ENCODE results near the gene APOA4.

Gene APOA4

DNA sequence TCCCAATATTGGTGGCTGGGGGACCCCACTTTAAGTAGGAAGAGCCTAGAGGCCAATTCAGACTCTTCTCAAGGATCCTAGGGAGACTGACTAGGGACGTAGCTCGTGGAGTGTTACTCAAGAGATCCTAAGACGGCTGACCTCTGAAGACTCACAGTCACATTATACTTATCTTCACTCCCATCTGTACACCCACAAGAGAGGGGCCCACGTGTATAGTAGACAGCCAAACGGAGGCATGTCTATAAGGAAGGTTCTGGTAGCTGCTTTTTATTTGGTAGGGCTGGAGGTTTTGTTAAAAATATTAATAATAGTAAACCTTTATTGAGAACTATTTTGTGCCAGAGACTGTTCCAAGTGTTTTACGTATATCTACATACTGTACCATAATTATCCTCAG, 37.2 kb upstream of the APOA4 start:
- H3K4me3 ChIP-seq (ENCODE audit: low read depth, low read length), result no peak overlapping the region
- H3K9me3 ChIP-seq (ENCODE audit: control insufficient read depth, insufficient read depth, low read length), result no peaks in the 10 kb centered on the region
- no peaks in the 10 kb centered on the region for H3K4me1 ChIP-seq (ENCODE audit: control insufficient read depth, insufficient read depth, low read length)
- H3K27me3 ChIP-seq (ENCODE audit: control insufficient read depth, insufficient read depth, low read length), result no peaks in the 10 kb centered on the region
- peaks cover 37% of the 10 kb centered on the region for H3K36me3 ChIP-seq (ENCODE audit: control insufficient read depth, insufficient read depth, low read length)
- H3K9ac ChIP-seq (ENCODE audit: low read depth, low read length), result no peak overlapping the region

DNA sequence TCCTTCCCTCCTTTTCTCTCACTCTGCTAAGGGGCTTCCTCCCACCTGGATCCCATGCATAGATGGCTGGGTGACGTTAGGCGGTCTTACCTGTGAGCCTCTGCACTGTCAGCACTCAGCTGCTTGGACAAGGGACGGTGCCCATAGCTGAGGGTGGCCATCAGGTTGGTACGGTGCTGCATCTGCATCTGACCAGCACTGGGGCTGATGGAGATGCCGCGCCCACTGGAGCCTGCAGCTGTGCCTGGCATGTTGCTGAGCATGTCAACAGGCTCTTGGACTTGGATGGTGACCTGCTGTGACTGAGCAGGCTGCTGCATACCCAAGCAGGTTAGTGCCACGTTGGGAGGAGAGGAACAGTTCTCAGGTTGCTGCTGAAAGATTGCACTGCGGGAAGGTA, 36.1 kb upstream of the APOA4 start:
- Histone ChIP-seq H3K36me3 (ENCODE audit: control insufficient read depth, insufficient read depth, low read length) (peaks cover 35% of the 10 kb centered on the region), H3K4me3 (ENCODE audit: low read depth, low read length) (no peak overlapping the region), H3K9ac (ENCODE audit: low read depth, low read length) (no peak overlapping the region), H3K9me3 (ENCODE audit: control insufficient read depth, insufficient read depth, low read length) (no peaks in the 10 kb centered on the region), H3K4me1 (ENCODE audit: control insufficient read depth, insufficient read depth, low read length) (no peaks in the 10 kb centered on the region), H3K27me3 (ENCODE audit: control insufficient read depth, insufficient read depth, low read length) (no peaks in the 10 kb centered on the region)

DNA sequence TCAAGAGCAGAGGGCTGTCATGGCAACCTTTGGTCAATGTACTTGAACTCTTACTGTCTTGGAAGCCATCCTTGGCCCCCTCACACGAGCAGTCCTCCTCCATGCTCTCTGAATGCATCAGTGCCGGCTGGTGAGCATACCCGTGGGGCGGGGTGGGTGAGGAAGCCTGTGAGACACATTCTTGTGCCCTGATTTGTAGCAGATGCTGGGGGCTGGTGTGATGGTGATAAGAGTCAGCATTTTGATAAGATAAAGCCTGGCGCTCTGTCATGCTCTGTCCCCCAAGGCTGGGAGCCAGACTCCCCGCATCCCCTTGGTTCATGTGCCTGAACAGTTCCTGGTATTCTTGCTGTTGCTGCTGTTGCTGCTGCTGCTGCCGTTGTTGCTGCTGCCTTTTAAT, 34.8 kb upstream of the APOA4 start:
- peaks cover 30% of the 10 kb centered on the region for H3K36me3 ChIP-seq (ENCODE audit: control insufficient read depth, insufficient read depth, low read length)
- no peak overlapping the region for H3K9ac ChIP-seq (ENCODE audit: low read depth, low read length)
- H3K4me3 ChIP-seq (ENCODE audit: low read depth, low read length), result no peak overlapping the region
- no peaks in the 10 kb centered on the region for H3K9me3 ChIP-seq (ENCODE audit: control insufficient read depth, insufficient read depth, low read length)
- H3K4me1 ChIP-seq (ENCODE audit: control insufficient read depth, insufficient read depth, low read length), result no peaks in the 10 kb centered on the region
- no peaks in the 10 kb centered on the region for H3K27me3 ChIP-seq (ENCODE audit: control insufficient read depth, insufficient read depth, low read length)

DNA sequence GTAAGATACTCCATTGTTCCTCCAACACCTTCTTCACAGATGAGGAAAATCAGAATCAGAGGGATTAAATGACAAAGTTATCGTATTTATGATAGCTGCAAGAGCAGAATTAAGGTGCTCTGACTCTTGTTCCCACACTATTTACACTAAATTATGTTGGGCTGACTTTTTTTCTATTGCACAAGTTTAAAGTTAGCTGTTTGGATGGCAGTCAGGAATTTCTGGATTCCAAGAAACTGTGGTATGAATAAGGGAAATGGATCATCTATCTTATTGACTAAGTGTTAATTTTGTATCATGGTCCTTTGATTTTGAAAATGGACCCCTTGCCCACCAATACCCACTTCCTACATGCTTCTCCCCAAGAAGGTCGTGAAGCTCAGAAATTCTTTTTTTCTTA, 34.2 kb upstream of the APOA4 start:
- Histone ChIP-seq H3K4me3 (ENCODE audit: low read depth, low read length) (no peak overlapping the region), H3K9ac (ENCODE audit: low read depth, low read length) (no peak overlapping the region), H3K9me3 (ENCODE audit: control insufficient read depth, insufficient read depth, low read length) (no peaks in the 10 kb centered on the region), H3K36me3 (ENCODE audit: control insufficient read depth, insufficient read depth, low read length) (peaks cover 30% of the 10 kb centered on the region), H3K27me3 (ENCODE audit: control insufficient read depth, insufficient read depth, low read length) (no peaks in the 10 kb centered on the region), H3K4me1 (ENCODE audit: control insufficient read depth, insufficient read depth, low read length) (no peaks in the 10 kb centered on the region)

DNA sequence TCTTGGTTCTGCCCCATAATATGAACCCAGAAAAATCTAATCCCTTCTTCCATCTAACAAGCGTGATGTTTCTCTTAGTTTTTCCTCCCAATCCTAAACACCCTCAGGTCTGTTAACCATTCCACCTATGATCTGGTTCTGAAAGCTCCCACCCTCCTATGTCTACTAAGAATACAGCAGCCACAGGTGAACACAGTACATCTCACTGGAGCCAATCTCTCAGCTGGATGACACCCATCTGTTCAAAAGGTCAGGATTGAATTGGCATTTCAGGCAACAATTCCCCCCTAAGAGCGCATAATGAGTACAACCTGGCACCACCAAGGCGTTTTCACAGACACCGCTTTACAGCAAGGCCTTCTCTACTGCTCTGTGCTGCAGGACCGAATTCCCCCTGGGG, 33.3 kb upstream of the APOA4 start:
- H3K36me3 ChIP-seq (ENCODE audit: control insufficient read depth, insufficient read depth, low read length), result peaks cover 32% of the 10 kb centered on the region
- H3K4me1 ChIP-seq (ENCODE audit: control insufficient read depth, insufficient read depth, low read length), result no peaks in the 10 kb centered on the region
- H3K4me3 ChIP-seq (ENCODE audit: low read depth, low read length), result no peak overlapping the region
- no peak overlapping the region for H3K9ac ChIP-seq (ENCODE audit: low read depth, low read length)
- H3K9me3 ChIP-seq (ENCODE audit: control insufficient read depth, insufficient read depth, low read length), result no peaks in the 10 kb centered on the region
- no peaks in the 10 kb centered on the region for H3K27me3 ChIP-seq (ENCODE audit: control insufficient read depth, insufficient read depth, low read length)

DNA sequence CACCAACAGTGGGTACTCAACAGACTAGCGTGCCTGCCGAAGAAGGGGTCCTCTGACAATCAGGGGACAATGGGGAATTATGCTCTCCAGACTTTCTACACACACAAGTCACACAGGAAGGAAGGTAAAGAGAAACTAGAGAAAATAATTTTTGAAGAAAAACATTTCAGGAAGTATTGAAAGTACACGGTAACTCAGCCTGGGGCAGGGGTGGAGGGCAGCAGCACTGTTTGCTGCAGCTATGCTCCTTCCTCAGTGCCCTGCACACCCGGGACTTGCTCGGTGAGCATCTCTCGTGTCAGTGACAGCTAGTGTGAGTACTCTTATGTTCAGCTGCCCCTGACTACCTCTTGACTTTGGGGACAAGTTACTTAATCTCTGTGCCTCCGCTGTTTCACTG, 32.3 kb upstream of the APOA4 start:
- no peak overlapping the region for H3K4me3 ChIP-seq (ENCODE audit: low read depth, low read length)
- no peak overlapping the region for H3K9ac ChIP-seq (ENCODE audit: low read depth, low read length)
- peaks cover 28% of the 10 kb centered on the region for H3K36me3 ChIP-seq (ENCODE audit: control insufficient read depth, insufficient read depth, low read length)
- H3K27me3 ChIP-seq (ENCODE audit: control insufficient read depth, insufficient read depth, low read length), result no peaks in the 10 kb centered on the region
- H3K9me3 ChIP-seq (ENCODE audit: control insufficient read depth, insufficient read depth, low read length), result no peaks in the 10 kb centered on the region
- no peaks in the 10 kb centered on the region for H3K4me1 ChIP-seq (ENCODE audit: control insufficient read depth, insufficient read depth, low read length)

GRCh38 chr11:116853461-116854073, 30.5 kb upstream of the APOA4 start:
- H3K4me3 ChIP-seq (ENCODE audit: low read depth, low read length), result no peak overlapping the region
- peaks cover 22% of the 10 kb centered on the region for H3K36me3 ChIP-seq (ENCODE audit: control insufficient read depth, insufficient read depth, low read length)
- H3K9me3 ChIP-seq (ENCODE audit: control insufficient read depth, insufficient read depth, low read length), result no peaks in the 10 kb centered on the region
- H3K9ac ChIP-seq (ENCODE audit: low read depth, low read length), result no peak overlapping the region
- no peaks in the 10 kb centered on the region for H3K4me1 ChIP-seq (ENCODE audit: control insufficient read depth, insufficient read depth, low read length)
- no peaks in the 10 kb centered on the region for H3K27me3 ChIP-seq (ENCODE audit: control insufficient read depth, insufficient read depth, low read length)

DNA sequence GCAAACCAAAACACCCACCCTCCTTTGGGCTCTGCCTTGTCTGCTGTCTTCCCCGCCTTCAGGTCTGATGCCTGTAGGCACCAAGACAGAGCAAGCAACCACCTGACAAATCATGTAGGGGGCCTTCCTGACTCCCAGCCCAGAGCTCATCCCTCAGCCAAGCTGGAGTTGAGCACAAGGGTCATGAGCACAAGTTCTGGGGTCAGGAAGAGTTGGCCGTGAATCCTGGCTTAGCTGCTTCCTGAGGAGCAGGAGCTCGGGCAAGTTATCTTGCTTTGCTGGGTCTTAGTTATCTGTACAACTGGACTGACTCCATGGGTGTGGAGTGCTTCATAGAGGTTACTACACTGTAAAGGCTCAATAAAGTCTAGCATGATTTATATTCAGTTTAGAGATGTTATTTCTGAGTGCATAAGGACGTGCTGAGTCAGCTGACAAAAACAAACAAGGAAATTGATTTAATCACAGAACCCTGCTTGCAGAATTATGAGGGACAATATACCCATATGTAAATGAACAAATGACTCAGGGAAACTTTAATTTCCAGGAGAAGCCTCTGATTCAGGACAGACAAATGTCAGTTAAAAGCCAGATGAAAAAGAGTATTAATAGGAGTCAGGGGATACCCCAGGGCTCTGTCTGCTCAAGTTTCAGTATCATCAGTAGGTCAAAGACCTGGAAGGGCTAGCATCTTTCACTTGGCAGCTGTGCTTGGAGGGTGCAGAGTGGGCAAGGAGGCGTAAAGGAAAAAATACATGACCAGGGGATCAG, 29.3 kb upstream of the APOA4 start:
- Histone ChIP-seq H3K36me3 (ENCODE audit: control insufficient read depth, insufficient read depth, low read length) (peaks cover 16% of the 10 kb centered on the region), H3K27me3 (ENCODE audit: control insufficient read depth, insufficient read depth, low read length) (no peaks in the 10 kb centered on the region), H3K4me3 (ENCODE audit: low read depth, low read length) (no peak overlapping the region), H3K4me1 (ENCODE audit: control insufficient read depth, insufficient read depth, low read length) (no peaks in the 10 kb centered on the region), H3K9me3 (ENCODE audit: control insufficient read depth, insufficient read depth, low read length) (no peaks in the 10 kb centered on the region), H3K9ac (ENCODE audit: low read depth, low read length) (no peak overlapping the region)

- Histone ChIP-seq H3K36me3 (ENCODE audit: control insufficient read depth, insufficient read depth, low read length) (peaks cover 20% of the 10 kb centered on the region), H3K9me3 (ENCODE audit: control insufficient read depth, insufficient read depth, low read length) (no peaks in the 10 kb centered on the region), H3K4me1 (ENCODE audit: control insufficient read depth, insufficient read depth, low read length) (no peaks in the 10 kb centered on the region), H3K27me3 (ENCODE audit: control insufficient read depth, insufficient read depth, low read length) (no peaks in the 10 kb centered on the region), H3K9ac (ENCODE audit: low read depth, low read length) (no peak overlapping the region), H3K4me3 (ENCODE audit: low read depth, low read length) (no peak overlapping the region)
Measured at GRCh38 chr11:116851626-116852025, 28.5 kb upstream of the APOA4 start.

- H3K9me3 ChIP-seq (ENCODE audit: control insufficient read depth, insufficient read depth, low read length), result no peaks in the 10 kb centered on the region
- H3K27me3 ChIP-seq (ENCODE audit: control insufficient read depth, insufficient read depth, low read length), result no peaks in the 10 kb centered on the region
- no peak overlapping the region for H3K4me3 ChIP-seq (ENCODE audit: low read depth, low read length)
- peaks cover 37% of the 10 kb centered on the region for H3K36me3 ChIP-seq (ENCODE audit: control insufficient read depth, insufficient read depth, low read length)
- no peaks in the 10 kb centered on the region for H3K4me1 ChIP-seq (ENCODE audit: control insufficient read depth, insufficient read depth, low read length)
- no peak overlapping the region for H3K9ac ChIP-seq (ENCODE audit: low read depth, low read length)
Measured at GRCh38 chr11:116849486-116849885, 26.4 kb upstream of the APOA4 start.

DNA sequence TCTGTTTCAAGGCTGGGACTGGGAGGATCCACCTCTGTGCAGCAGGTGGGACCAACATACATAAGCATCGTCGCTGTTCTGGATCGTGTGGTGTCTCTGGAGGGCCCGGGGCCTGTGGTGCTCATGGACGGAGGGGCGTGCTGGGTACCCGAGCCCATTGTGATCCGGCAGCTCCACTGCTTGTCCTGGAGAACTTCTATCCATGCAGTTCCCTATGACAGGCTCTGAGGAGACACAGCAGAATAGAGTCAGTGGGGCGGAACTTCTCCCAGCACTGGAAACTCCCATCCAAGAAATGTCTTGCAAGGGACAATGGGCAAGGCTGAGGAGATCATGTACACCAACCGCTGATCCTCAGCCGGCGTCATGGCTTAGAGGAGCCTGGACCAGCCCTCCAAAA, 26.0 kb upstream of the APOA4 start:
- Histone ChIP-seq H3K9me3 (ENCODE audit: control insufficient read depth, insufficient read depth, low read length) (no peaks in the 10 kb centered on the region), H3K4me1 (ENCODE audit: control insufficient read depth, insufficient read depth, low read length) (no peaks in the 10 kb centered on the region), H3K4me3 (ENCODE audit: low read depth, low read length) (no peak overlapping the region), H3K9ac (ENCODE audit: low read depth, low read length) (no peak overlapping the region), H3K27me3 (ENCODE audit: control insufficient read depth, insufficient read depth, low read length) (no peaks in the 10 kb centered on the region), H3K36me3 (ENCODE audit: control insufficient read depth, insufficient read depth, low read length) (peaks cover 37% of the 10 kb centered on the region)

- Histone ChIP-seq H3K27me3 (ENCODE audit: control insufficient read depth, insufficient read depth, low read length) (no peaks in the 10 kb centered on the region), H3K4me1 (ENCODE audit: control insufficient read depth, insufficient read depth, low read length) (no peaks in the 10 kb centered on the region), H3K36me3 (ENCODE audit: control insufficient read depth, insufficient read depth, low read length) (peaks cover 37% of the 10 kb centered on the region), H3K9ac (ENCODE audit: low read depth, low read length) (no peak overlapping the region), H3K9me3 (ENCODE audit: control insufficient read depth, insufficient read depth, low read length) (no peaks in the 10 kb centered on the region), H3K4me3 (ENCODE audit: low read depth, low read length) (no peak overlapping the region)
Measured at GRCh38 chr11:116847612-116848011, 24.5 kb upstream of the APOA4 start.
